GM12878 (cell line): Measurements from ENCODE around the gene MRGPRX1. TPM values are rescaled to one million over a fixed set of nuclear protein-coding genes. Genes with fewer than 3 reads are reported as not detected.
"Not testable (repeated sequence)": the region's sequence is repeated elsewhere in the genome, so short reads cannot be mapped to it uniquely, and the experiment has no call there.

Experiments
- ATAC-seq: fragments of 200-7000 bp; cut with Tn5 transposase; 3 replicates; pipeline ENCODE4 v1.9.1; 2020; ENCODE audit warnings: mild to moderate bottlenecking, moderate library complexity
- BruUV-seq: library from RNA; stranded (reverse); fragments of 400-500 nt; replicated peaks from 2 replicates; lab custom pipeline; 2021; lab: Mats Ljungman, UMichigan
- CTCF ChIA-PET: fragments of 300-600 bp; sonication (Branson Sonifier 250); formaldehyde crosslinking; extraction: SDS; loops from one replicate; lab custom pipeline; 2021; ENCODE audit warnings: inconsistent platforms; lab: Yijun Ruan, JAX
- POLR2A ChIA-PET: fragments of 350-600 bp; formaldehyde crosslinking; extraction: SDS; loops from one replicate; lab custom pipeline; 2021; ENCODE audit warnings: inconsistent platforms; lab: Charles Lee
- RAD21 ChIA-PET: fragments of 300-600 bp; sonication (Branson Sonifier 250); formaldehyde crosslinking; loops from one replicate; lab custom pipeline; 2023; ENCODE audit warnings: antibody characterized with exemption; ENCODE audit not compliant: unreplicated experiment; lab: Charles Lee
- SMC1A ChIA-PET: fragments of 300-600 bp; sonication (Branson Sonifier 250); formaldehyde crosslinking; loops from one replicate; lab custom pipeline; 2023; ENCODE audit not compliant: unreplicated experiment, uncharacterized antibody; lab: Charles Lee
- DNase-seq: peaks from one replicate; pipeline ENCODE4 v3.0.0-alpha.2; 2011; ENCODE audit warnings: low read depth, low spot score
- FAIRE-seq: peaks from 3 replicates; lab custom pipeline; 2011; peaks lifted over from hg19 to GRCh38; lab: Jason Lieb, UNC
- H2AFZ ChIP-seq: 2 replicates; pipeline ENCODE4 v1.6.0; 2011; ENCODE audit warnings: low read depth, low read length, control low read depth; ENCODE audit not compliant: control insufficient read depth
- H3K27ac ChIP-seq: 2 replicates; pipeline ENCODE4 v1.5.1; 2011; ENCODE audit warnings: control low read depth; ENCODE audit not compliant: control insufficient read depth, insufficient read depth
- H3K27me3 ChIP-seq, 2 experiments: replicated peaks in 1 of 2; 2 replicates each; pipeline versions ENCODE4 v1.6.0 to v1.6.1; 2011; ENCODE audit warnings: low read length in 1 of 2; ENCODE audit not compliant: control insufficient read depth in 2 of 2, insufficient read depth in 2 of 2
- H3K36me3 ChIP-seq, 2 experiments: 2 replicates each; pipeline ENCODE4 v1.5.1; 2011; ENCODE audit warnings: low read length in 1 of 2; ENCODE audit not compliant: control insufficient read depth in 2 of 2, insufficient read depth in 2 of 2
- H3K4me1 ChIP-seq: 2 replicates; pipeline ENCODE4 v1.6.1; 2011; ENCODE audit warnings: mild to moderate bottlenecking, low read length, moderate library complexity, mixed read lengths; ENCODE audit not compliant: control insufficient read depth, insufficient read depth
- H3K4me2 ChIP-seq: 2 replicates; pipeline ENCODE4 v1.6.0; 2011; ENCODE audit warnings: control low read depth; ENCODE audit not compliant: control insufficient read depth, insufficient read depth
- H3K4me3 ChIP-seq: fragments of 200-600 bp; sonication (generic); 2 replicates; pipeline ENCODE4 v1.5.1; 2016
- H3K79me2 ChIP-seq: 2 replicates; pipeline ENCODE4 v1.6.0; 2011; ENCODE audit warnings: low read length; ENCODE audit not compliant: control insufficient read depth, insufficient read depth
- H3K9ac ChIP-seq: 2 replicates; pipeline ENCODE4 v1.8.0; 2011; ENCODE audit warnings: low read length, control low read depth, mixed read lengths; ENCODE audit not compliant: control insufficient read depth, insufficient read depth
- H3K9me3 ChIP-seq: replicated peaks from 3 replicates; pipeline ENCODE4 v1.5.1; 2011; ENCODE audit warnings: mild to moderate bottlenecking, low read length; ENCODE audit not compliant: control insufficient read depth, insufficient read depth
- H4K20me1 ChIP-seq: 2 replicates; pipeline ENCODE4 v1.6.0; 2011; ENCODE audit not compliant: control insufficient read depth, insufficient read depth
- CREB1 ChIP-seq: IDR thresholded peaks from 2 replicates; pipeline ENCODE4 v1.6.1; 2012; ENCODE audit warnings: low read depth, mild to moderate bottlenecking, inconsistent platforms
- HCFC1 ChIP-seq: fragments of 150-350 bp; IDR thresholded peaks from 2 replicates; pipeline ENCODE4 v1.6.1; 2014; ENCODE audit warnings: low read length
- IKZF2 ChIP-seq, 2 experiments: fragments of 450-650 bp; IDR thresholded peaks; 2 replicates each; pipeline ENCODE4 v1.6.1; 2017; ENCODE audit warnings: mild to moderate bottlenecking in 2 of 2, moderate library complexity in 2 of 2
- IRF4 ChIP-seq: IDR thresholded peaks from 2 replicates; pipeline ENCODE4 v1.6.1; 2011; ENCODE audit warnings: low read depth, low read length
- MYB ChIP-seq: fragments of 150-350 bp; IDR thresholded peaks from 2 replicates; pipeline ENCODE4 v1.6.1; 2014; ENCODE audit warnings: mild to moderate bottlenecking, low read depth, low read length, borderline replicate concordance
- NFIC ChIP-seq: IDR thresholded peaks from 2 replicates; pipeline ENCODE4 v1.6.1; 2012; ENCODE audit warnings: low read depth, mild to moderate bottlenecking, inconsistent platforms, low read length, moderate library complexity
- NR2F1 ChIP-seq: fragments of 450-650 bp; conservative IDR thresholded peaks from 2 replicates; pipeline ENCODE4 v1.6.1; 2017; ENCODE audit warnings: mild to moderate bottlenecking
- PAX8 ChIP-seq: fragments of 450-650 bp; IDR thresholded peaks from 2 replicates; pipeline ENCODE4 v1.6.1; 2017; ENCODE audit warnings: mild to moderate bottlenecking, moderate library complexity
- POLR2A ChIP-seq: IDR thresholded peaks from 2 replicates; pipeline ENCODE4 v1.6.1; 2011; ENCODE audit warnings: low read depth, mild to moderate bottlenecking, low read length
- SIX5 ChIP-seq: IDR thresholded peaks from 2 replicates; pipeline ENCODE4 v1.6.1; 2011; ENCODE audit warnings: mild to moderate bottlenecking, low read depth, low read length, moderate library complexity; ENCODE audit not compliant: severe bottlenecking
- SKIL ChIP-seq: fragments of 450-650 bp; IDR thresholded peaks from 2 replicates; pipeline ENCODE4 v1.6.1; 2017; ENCODE audit warnings: mild to moderate bottlenecking, low read depth, inconsistent platforms; ENCODE audit not compliant: poor library complexity, severe bottlenecking
- WRNIP1 ChIP-seq: IDR thresholded peaks from 2 replicates; pipeline ENCODE4 v1.6.1; 2011; ENCODE audit warnings: low read depth, low read length, improper control_type of control experiment, borderline replicate concordance
- ZNF207 ChIP-seq: fragments of 450-650 bp; IDR thresholded peaks from 2 replicates; pipeline ENCODE4 v1.6.1; 2014; ENCODE audit warnings: antibody characterized with exemption, mild to moderate bottlenecking, borderline replicate concordance
- WGBS: methylation state at CpG from one replicate; pipeline ENCODE4 v1.1.6; 2016; ENCODE audit warnings: low lambda C conversion rate; ENCODE audit not compliant: insufficient replicate concordance, insufficient coverage; ENCODE audit errors: missing lambda C conversion rate; 5-methylcytosine and 5-hydroxymethylcytosine counted together
- in situ Hi-C: fragments of 300-500 bp; cut with MboI; formaldehyde crosslinking; loops from 9 replicates; pipeline ENCODE4 v1.14.3; 2018; ENCODE audit warnings: mixed read lengths
- intact Hi-C: fragments of 100-400 bp; cut with micrococcal nuclease; formaldehyde crosslinking; loops from one replicate; pipeline ENCODE4 v1.14.2; 2022; ENCODE audit not compliant: unreplicated experiment
- polyA plus RNA-seq, 11 experiments: library from polyadenylated mRNA; depleted of rRNA in 4 of 11; unstranded in 6 of 11; stranded (reverse) in 5 of 11; fragments of >200 nt; fragmentation: Nextera tagmentation in 4 of 11; fragmentation: Illumina TruSeq in 1 of 11; extraction: Ambion mirVana in 4 of 11; extraction: Trizol in 1 of 11; gene quantifications; 1 replicate in 1 of 11; 2 replicates in 10 of 11; pipeline versions ENCODE4 v1.2.1 to v1.2.3, GENCODE V29; 2011 to 2016; ENCODE audit warnings: inconsistent platforms in 2 of 11, missing spikeins in 2 of 11, low read depth in 1 of 11
- total RNA-seq, 4 experiments: library from RNA; depleted of rRNA in 3 of 4; stranded (reverse); fragments of >200 nt in 3 of 4; fragmentation: Illumina TruSeq in 1 of 4; extraction: Trizol in 1 of 4; gene quantifications; 2 replicates each; pipeline versions ENCODE4 v1.2.1 to v1.2.3, GENCODE V29; 2013 to 2021
- TF ChIP-seq, protein P1 (sequence below): IDR thresholded peaks from 2 replicates; pipeline ENCODE4 v1.6.1; 2011; ENCODE audit warnings: borderline replicate concordance, low read depth, mild to moderate bottlenecking, moderate library complexity, low read length; ENCODE audit not compliant: insufficient read depth, poor library complexity, severe bottlenecking
- TF ChIP-seq, protein P2 (sequence below): fragments of 450-650 bp; IDR thresholded peaks from 2 replicates; pipeline ENCODE4 v1.6.1; 2016; ENCODE audit warnings: mild to moderate bottlenecking

MRGPRX1 gene
- total and polyA plus RNA-seq, 10 of the 15 experiments (the other 5 are each of a cell fraction or from before 2014, with no cell fraction given): not detected

DNA sequence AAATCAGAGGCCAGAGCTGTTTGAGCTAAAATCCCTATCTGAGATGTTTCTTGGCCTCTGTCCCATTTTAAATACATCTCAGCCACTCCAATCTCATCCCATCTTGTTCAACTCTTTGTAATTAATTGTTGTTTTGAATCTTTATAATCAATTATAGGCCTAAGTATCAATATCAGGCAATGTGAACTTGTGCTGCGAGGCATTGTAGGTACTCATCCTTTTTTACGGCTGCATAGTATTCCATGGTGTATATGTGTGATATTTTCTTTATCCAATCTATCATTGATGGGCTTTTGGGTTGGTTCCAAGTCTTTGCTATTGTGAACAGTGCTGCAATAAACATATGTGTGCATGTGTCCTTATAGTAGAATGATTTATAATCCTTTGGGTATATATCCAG, 47.5 kb downstream of the MRGPRX1 start:
- FAIRE-seq, BruUV-seq, H3K79me2 ChIP-seq, H3K36me3 ChIP-seq, in situ Hi-C loops, H3K27ac ChIP-seq, intact Hi-C loops, CTCF ChIA-PET, RAD21 ChIA-PET, POLR2A ChIA-PET, H3K9ac ChIP-seq, SMC1A ChIA-PET, H3K27me3 ChIP-seq, H3K4me1 ChIP-seq, ATAC-seq, H2AFZ ChIP-seq, H3K4me2 ChIP-seq, H3K9me3 ChIP-seq, H4K20me1 ChIP-seq, H3K4me3 ChIP-seq, DNase-seq: not testable (repeated sequence)
- 83% methylated on average over 2 of the region's 2 CpGs for WGBS

GRCh38 chr11:18890615-18891014, 48.6 kb downstream of the MRGPRX1 start:
- POLR2A ChIA-PET: no interaction called here
- no TSS peak for BruUV-seq

More at GRCh38 chr11:18890615-18891014, 48.6 kb downstream of the MRGPRX1 start:
- no peaks in the 10 kb centered on the region for H3K9me3 ChIP-seq
- H2AFZ ChIP-seq: no peak overlapping the region
- WGBS: 0% methylated on average over 1 of the region's 1 CpG
- H3K79me2 ChIP-seq: no peaks in the 10 kb centered on the region
- CTCF ChIA-PET: no interaction called here
- intact Hi-C loops (no loop called here), in situ Hi-C loops (no loop called here)
- DNase-seq: no peak
- no peak overlapping the region for H3K9ac ChIP-seq
- H3K4me2 ChIP-seq: no peak overlapping the region
- no peaks in the 10 kb centered on the region for H3K36me3 ChIP-seq
- no peak overlapping the region for H3K4me3 ChIP-seq
- ATAC-seq: no peak
- FAIRE-seq: no peak
- RAD21 ChIA-PET: no interaction called here
- no peaks in the 10 kb centered on the region for H3K27me3 ChIP-seq
- SMC1A ChIA-PET: no interaction called here
- no peaks in the 10 kb centered on the region for H4K20me1 ChIP-seq
- no peaks in the 10 kb centered on the region for H3K4me1 ChIP-seq
- H3K27ac ChIP-seq: no peak overlapping the region
- TF ChIP-seq SKIL (no peak), CREB1 (no peak), ZNF207 (no peak), POLR2A (no peak), MYB (no peak), IKZF2 (IDR thresholded peaks at IDR 0.05) (no peak), NFIC (no peak), IRF4 (no peak), PAX8 (no peak), NR2F1 (no peak), HCFC1 (no peak), SIX5 (no peak), WRNIP1 (no peak)
- TF ChIP-seq, protein P1, sequence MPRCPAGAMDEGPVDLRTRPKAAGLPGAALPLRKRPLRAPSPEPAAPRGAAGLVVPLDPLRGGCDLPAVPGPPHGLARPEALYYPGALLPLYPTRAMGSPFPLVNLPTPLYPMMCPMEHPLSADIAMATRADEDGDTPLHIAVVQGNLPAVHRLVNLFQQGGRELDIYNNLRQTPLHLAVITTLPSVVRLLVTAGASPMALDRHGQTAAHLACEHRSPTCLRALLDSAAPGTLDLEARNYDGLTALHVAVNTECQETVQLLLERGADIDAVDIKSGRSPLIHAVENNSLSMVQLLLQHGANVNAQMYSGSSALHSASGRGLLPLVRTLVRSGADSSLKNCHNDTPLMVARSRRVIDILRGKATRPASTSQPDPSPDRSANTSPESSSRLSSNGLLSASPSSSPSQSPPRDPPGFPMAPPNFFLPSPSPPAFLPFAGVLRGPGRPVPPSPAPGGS: no peak
- TF ChIP-seq, protein P2, sequence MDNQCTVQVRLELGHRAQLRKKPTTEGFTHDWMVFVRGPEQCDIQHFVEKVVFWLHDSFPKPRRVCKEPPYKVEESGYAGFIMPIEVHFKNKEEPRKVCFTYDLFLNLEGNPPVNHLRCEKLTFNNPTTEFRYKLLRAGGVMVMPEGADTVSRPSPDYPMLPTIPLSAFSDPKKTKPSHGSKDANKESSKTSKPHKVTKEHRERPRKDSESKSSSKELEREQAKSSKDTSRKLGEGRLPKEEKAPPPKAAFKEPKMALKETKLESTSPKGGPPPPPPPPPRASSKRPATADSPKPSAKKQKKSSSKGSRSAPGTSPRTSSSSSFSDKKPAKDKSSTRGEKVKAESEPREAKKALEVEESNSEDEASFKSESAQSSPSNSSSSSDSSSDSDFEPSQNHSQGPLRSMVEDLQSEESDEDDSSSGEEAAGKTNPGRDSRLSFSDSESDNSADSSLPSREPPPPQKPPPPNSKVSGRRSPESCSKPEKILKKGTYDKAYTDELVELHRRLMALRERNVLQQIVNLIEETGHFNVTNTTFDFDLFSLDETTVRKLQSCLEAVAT: no peak
